Upper lobe of left lung (tissue), 6 donors: ENCODE results near the gene MVB12B. TPM values are rescaled to one million over a fixed set of nuclear protein-coding genes. Genes with fewer than 3 reads are reported as not detected.

Experiments used
- ATAC-seq, 2 donors: fragments of 200-7000 bp; cut with Tn5 transposase; one replicate each; pipeline ENCODE4 v1.9.1; 2022; ENCODE audit warnings: mild to moderate bottlenecking in 2 of 2, moderate library complexity in 2 of 2; ENCODE audit not compliant: low FRiP score in 2 of 2
- DNase-seq, 2 donors: peaks; one replicate each; pipeline ENCODE4 v3.0.0-alpha.2; 2019 to 2020
- H3K27ac ChIP-seq, 4 donors: fragments of 200-600 bp; sonication (generic); one replicate each; pipeline ENCODE4 v1.5.1; 2016 to 2019
- H3K27me3 ChIP-seq, 4 donors: fragments of 200-600 bp; sonication (generic); one replicate each; pipeline ENCODE4 v1.5.1; 2017 to 2019
- H3K36me3 ChIP-seq, 4 donors: fragments of 200-600 bp; sonication (generic); one replicate each; pipeline ENCODE4 v1.5.1; 2016 to 2019
- H3K4me1 ChIP-seq, 4 donors: fragments of 200-600 bp; sonication (generic); one replicate each; pipeline ENCODE4 v1.5.1; 2018 to 2019
- H3K4me3 ChIP-seq, 4 donors: fragments of 200-600 bp; sonication (generic); one replicate each; pipeline ENCODE4 v1.5.1; 2017 to 2019; ENCODE audit warnings: mild to moderate bottlenecking in 2 of 4, moderate library complexity in 1 of 4
- H3K9me3 ChIP-seq, 4 donors: fragments of 200-600 bp; sonication (generic); one replicate each; pipeline ENCODE4 v1.5.1; 2018 to 2019
- CTCF ChIP-seq, 6 experiments: fragments of 450-650 bp in 4 of 6; fragments of 200-600 bp in 2 of 6; sonication (generic) in 2 of 6; IDR thresholded peaks; one replicate each; pipeline ENCODE4 v1.5.1; 2016 to 2019; ENCODE audit warnings: antibody characterized with exemption in 6 of 6
- EP300 ChIP-seq, 4 donors: sonication (generic); formaldehyde crosslinking; IDR thresholded peaks; one replicate each; pipeline ENCODE4 v1.5.1; 2017; ENCODE audit warnings: antibody characterized with exemption in 4 of 4, control low read depth in 2 of 4
- POLR2A ChIP-seq, 4 donors: fragments of 450-650 bp; IDR thresholded peaks; one replicate each; pipeline ENCODE4 v1.5.1; 2016 to 2017; ENCODE audit warnings: antibody characterized with exemption in 4 of 4, mild to moderate bottlenecking in 2 of 4
- POLR2AphosphoS5 ChIP-seq, 2 donors: sonication (generic); formaldehyde crosslinking; IDR thresholded peaks; one replicate each; pipeline ENCODE4 v1.5.1; 2017; ENCODE audit warnings: antibody characterized with exemption in 2 of 2
- whole genome bisulfite sequencing, 2 donors: methylation state at CpG; one replicate each; pipeline ENCODE4 v1.1.5; 2017 to 2018; 5-methylcytosine and 5-hydroxymethylcytosine counted together
- total RNA-seq, 6 donors: library from RNA; depleted of rRNA in 4 of 6; stranded (reverse); fragments of >200 nt in 4 of 6; gene quantifications; one replicate each; pipeline versions ENCODE4 v1.1.0 to v1.2.1, GENCODE V29; 2016 to 2021
- donor health status: DM: no; HTN: no; CAD: no; lungs with moderate emphysema.
- donor health status: DM: no; HTN: yes; CAD: no; lungs with severe emphysema.

Gene MVB12B
- total RNA-seq, 6 donors from 2014 or later = 36.7 to 60.7 (median 41.0) TPM

GRCh38 chr9:126491568-126491879, 164.9 kb downstream of the MVB12B start:
- TF ChIP-seq CTCF (IDR thresholded peaks at IDR 0.05) (no peak), EP300 (IDR thresholded peaks at IDR 0.05) (no peak), POLR2A (IDR thresholded peaks at IDR 0.05) (no peak), POLR2AphosphoS5 (IDR thresholded peaks at IDR 0.05) (no peak)
- Histone ChIP-seq H3K27me3 (no peaks in the 10 kb centered on the region), H3K27ac (no peak overlapping the region), H3K4me1 (peaks cover 0 to 8% (median 4%) of the 10 kb centered on the region in 4 donors), H3K9me3 (no peaks in the 10 kb centered on the region), H3K4me3 (no peak overlapping the region), H3K36me3 (peaks cover 0 to 14% (median 5%) of the 10 kb centered on the region in 4 donors)
- 66 to 70% methylated on average over 3 of the region's 3 CpGs for WGBS, 2 donors
- ATAC-seq (no peak), DNase-seq (no peak)

- Histone ChIP-seq H3K9me3 (no peaks in the 10 kb centered on the region), H3K36me3 (peaks cover 0 to 10% (median 4%) of the 10 kb centered on the region in 4 donors), H3K27ac (no peak overlapping the region), H3K27me3 (no peaks in the 10 kb centered on the region), H3K4me1 (peaks cover 0 to 8% (median 4%) of the 10 kb centered on the region in 4 donors), H3K4me3 (no peak overlapping the region)
- ATAC-seq (no peak), DNase-seq (no peak)
- 79 to 92% methylated on average over 10 of the region's 10 CpGs for WGBS, 2 donors
- TF ChIP-seq CTCF (IDR thresholded peaks at IDR 0.05) (no peak), POLR2A (IDR thresholded peaks at IDR 0.05) (no peak), EP300 (IDR thresholded peaks at IDR 0.05) (no peak), POLR2AphosphoS5 (IDR thresholded peaks at IDR 0.05) (no peak)
These were observed 165.3 kb downstream of the MVB12B start for GRCh38 chr9:126491949-126492348.

DNA sequence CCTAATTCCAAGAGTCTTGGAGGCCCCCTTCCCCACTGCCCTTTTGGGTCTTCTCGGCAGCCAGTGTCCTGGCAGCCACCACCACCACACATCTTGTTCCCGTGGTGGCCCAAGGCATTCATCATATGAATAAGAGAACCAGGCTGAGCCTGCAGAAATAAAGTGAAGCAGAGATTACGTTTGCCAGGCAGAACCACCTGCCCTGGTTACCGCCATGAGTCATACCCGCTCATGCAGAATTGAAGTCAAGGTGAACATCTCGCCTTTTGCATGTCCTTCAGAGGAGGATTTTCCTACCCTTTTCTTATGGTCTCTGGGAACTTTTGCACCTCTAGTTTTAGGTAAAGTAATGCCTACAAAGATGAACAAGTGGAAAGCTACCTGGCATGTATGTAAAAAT, 167.6 kb downstream of the MVB12B start:
- DNase-seq (no peak), ATAC-seq (no peak)
- no peak overlapping the region for H3K4me3 ChIP-seq
- H3K4me1 ChIP-seq = peaks cover 0 to 24% (median 10%) of the 10 kb centered on the region in 4 donors
- no peak overlapping the region for H3K27ac ChIP-seq
- TF ChIP-seq POLR2AphosphoS5 (IDR thresholded peaks at IDR 0.05) (no peak), POLR2A (IDR thresholded peaks at IDR 0.05) (no peak), CTCF (IDR thresholded peaks at IDR 0.05) (no peak), EP300 (IDR thresholded peaks at IDR 0.05) (no peak)
- H3K36me3 ChIP-seq = peaks cover 0 to 8% (median 4%) of the 10 kb centered on the region in 4 donors
- no peaks in the 10 kb centered on the region for H3K27me3 ChIP-seq
- WGBS, 2 donors = 96 to 99% methylated on average over 6 of the region's 6 CpGs
- no peaks in the 10 kb centered on the region for H3K9me3 ChIP-seq

GRCh38 chr9:126494746-126495145, 168.1 kb downstream of the MVB12B start:
- no peaks in the 10 kb centered on the region for H3K27me3 ChIP-seq
- no peak for ATAC-seq
- H3K4me3 ChIP-seq = no peak overlapping the region
- H3K4me1 ChIP-seq = peaks cover under 1 to 29% (median 15%) of the 10 kb centered on the region in 4 donors
- no peak overlapping the region for H3K27ac ChIP-seq
- no peak for DNase-seq
- peaks cover 0 to 8% (median 4%) of the 10 kb centered on the region in 4 donors for H3K36me3 ChIP-seq
- 89 to 100% methylated on average over 1 of the region's 1 CpG for WGBS, 2 donors
- TF ChIP-seq POLR2AphosphoS5 (IDR thresholded peaks at IDR 0.05) (no peak), POLR2A (IDR thresholded peaks at IDR 0.05) (no peak), EP300 (IDR thresholded peaks at IDR 0.05) (no peak), CTCF (IDR thresholded peaks at IDR 0.05) (no peak)
- H3K9me3 ChIP-seq = no peaks in the 10 kb centered on the region

DNA sequence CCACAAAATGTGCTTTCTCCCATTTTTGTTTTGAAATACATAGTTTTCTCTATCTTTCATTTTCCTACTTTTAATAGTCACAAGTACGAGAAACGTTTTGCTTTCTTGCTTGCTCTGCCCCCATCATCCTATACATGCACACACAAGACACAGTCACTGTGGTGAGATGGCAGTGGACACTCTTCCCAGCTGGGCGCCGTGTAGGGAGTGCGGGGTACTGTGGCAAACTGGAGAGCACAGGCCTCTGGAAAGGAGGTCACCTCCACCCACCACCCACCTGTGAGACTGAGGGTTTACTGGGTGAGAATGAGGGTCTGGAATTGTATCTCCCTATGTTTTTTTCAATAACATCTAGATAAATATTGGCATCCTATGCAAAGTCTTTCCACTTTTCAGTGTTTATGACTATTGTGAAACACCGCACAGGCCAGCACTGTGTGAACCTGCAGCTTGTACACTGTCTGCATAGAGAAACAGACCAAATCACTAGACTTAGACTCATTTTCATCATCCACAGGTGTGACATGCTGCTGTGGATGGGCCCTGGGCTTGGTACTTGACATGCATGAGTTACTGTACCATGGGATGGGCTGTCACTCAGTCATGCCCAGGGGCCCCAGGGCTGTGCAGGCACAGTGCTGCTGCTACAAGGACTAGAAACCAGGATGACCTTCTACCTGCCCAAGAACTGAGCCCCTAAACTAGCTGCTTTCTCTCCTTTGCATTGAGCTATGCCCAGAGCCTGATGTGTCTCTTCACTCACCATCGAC, 169.0 kb downstream of the MVB12B start:
- DNase-seq (no peak), ATAC-seq (no peak)
- Histone ChIP-seq H3K4me1 (peaks cover 7 to 35% (median 18%) of the 10 kb centered on the region in 4 donors), H3K27me3 (no peaks in the 10 kb centered on the region), H3K9me3 (no peaks in the 10 kb centered on the region), H3K27ac (no peak overlapping the region), H3K36me3 (peaks cover 0 to 8% (median 4%) of the 10 kb centered on the region in 4 donors), H3K4me3 (no peak overlapping the region)
- TF ChIP-seq POLR2A (IDR thresholded peaks at IDR 0.05) (no peak), POLR2AphosphoS5 (IDR thresholded peaks at IDR 0.05) (no peak), CTCF (IDR thresholded peaks at IDR 0.05) (no peak), EP300 (IDR thresholded peaks at IDR 0.05) (no peak)
- WGBS, 2 donors = 97 to 98% methylated on average over 7 of the region's 7 CpGs
